Stimulated activated CD4-positive, alpha-beta T cell treated with anti-CD3 and anti-CD28 coated beads, TNF-alpha, amount 100 ng/mL, for 1 hour (primary cell): ENCODE measurements around the gene CUL3.
"Not testable (repeated sequence)": the region's sequence is repeated elsewhere in the genome, so short reads cannot be mapped to it uniquely, and the experiment has no call there.

ENCODE experiments used
- DNase-seq, 3 donors: peaks; one replicate each; pipeline ENCODE4 v3.0.0-alpha.2; 2020; ENCODE audit warnings: low read depth in 3 of 3, low spot score in 1 of 3

Gene CUL3

GRCh38 chr2:224545884-224546644, 39.1 kb downstream of the CUL3 start:
- no peak for DNase-seq

DNA sequence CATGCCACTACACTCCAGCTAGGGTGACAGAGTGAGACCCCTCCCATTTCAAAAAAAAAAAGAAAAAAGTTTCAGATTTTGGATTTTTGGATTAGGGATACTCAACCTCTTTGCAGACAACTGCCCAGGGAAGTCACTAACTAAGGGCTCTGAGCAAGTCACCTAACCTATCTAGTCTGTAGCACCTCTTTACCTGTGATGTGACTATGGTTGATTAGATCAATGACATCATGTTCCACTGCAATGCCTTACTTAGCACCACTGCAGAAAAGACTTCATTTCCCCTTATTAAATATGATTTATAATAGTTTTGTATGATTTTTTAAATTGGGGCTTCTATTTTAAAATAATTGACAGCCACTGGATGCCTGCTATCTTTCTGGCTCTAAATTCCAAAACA, 41.2 kb downstream of the CUL3 start:
- DNase-seq = no peak

DNA sequence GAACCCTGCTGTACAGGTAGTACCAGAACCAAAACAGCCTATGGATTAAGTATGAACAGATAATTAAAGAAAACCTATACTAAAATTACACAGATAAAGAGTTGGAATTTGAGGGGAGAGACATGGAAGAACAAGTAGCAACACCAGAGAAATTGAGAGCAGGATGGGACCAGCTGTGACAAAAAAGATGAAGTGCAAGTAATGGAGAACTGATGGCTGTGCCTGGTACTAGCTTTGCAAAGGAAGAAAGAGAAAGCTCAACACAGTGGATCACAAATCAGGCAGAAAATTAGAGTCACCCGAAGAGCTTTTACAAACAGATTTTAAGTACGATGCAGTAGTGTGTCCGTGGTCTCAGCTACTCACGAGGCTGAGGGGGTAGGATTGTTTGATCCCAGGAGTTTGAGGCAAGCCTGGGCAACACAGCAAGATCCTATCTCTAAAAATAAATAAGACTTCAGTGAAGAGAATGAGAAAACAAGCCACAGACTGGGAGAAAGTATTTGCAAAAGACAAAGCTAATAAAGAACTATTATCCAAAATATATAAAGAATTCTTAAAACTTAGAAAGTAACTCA, 46.5 kb downstream of the CUL3 start:
- no peak for DNase-seq

DNA sequence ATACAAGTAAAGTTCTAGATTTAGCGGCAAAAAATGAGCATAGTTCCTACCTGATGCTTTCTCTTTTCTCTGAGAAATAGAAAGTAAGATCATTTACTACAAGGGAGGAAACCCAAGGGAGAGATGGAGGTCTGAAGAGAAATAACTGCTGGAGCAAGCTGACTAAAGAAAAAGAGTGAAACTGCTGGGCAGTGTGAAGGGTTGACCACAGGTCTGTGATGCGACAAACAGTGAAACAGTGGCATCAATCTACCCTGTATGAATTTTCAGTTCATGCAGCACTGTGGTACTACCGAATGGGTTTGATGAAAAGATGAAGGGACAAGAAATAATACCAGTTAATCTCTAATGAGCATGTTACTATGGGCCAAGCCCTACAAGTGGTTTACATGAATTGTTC, 52.2 kb downstream of the CUL3 start:
- DNase-seq = no peak

- no peak for DNase-seq
Measured at GRCh38 chr2:224532441-224532840, 52.7 kb downstream of the CUL3 start.

DNA sequence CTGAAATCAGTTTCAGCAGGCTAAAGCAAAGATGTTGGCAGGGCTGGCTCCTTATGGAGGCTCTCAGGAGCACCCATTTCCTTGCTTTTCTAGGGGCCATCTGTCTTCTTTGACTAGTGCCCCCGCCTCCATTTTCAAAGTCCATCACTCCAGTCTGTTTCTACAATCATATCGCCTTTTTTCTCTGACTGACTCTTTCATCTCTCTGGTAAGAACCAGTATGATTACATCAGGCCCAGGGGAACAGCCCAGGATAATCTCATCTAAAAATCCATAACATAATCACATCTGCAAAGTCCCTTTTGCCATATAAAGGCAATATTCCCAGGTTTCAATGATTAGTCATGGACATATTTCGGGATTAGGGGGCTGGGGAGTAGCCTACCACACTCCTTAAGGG, 57.0 kb downstream of the CUL3 start:
- DNase-seq = no peak

GRCh38 chr2:224525774-224526173, 59.4 kb downstream of the CUL3 start:
- DNase-seq = no peak

DNA sequence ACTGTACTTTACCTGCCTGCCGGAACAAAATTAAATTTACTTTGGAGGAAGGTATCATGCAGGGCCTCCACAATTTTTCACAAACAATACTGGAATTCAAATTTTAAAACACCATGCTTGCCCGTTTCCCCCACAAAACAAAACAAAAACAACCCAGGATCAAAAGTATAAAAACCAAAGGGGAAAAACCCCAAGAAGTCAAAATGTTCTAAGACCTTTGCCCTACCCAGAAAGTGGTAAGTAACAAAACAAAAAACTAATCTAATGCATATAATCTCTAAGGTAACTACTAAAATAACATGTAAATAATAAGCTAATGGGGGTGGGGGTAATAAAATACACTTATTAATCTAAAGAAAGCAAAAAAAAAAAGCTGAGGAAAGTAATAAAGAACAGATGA, 60.5 kb downstream of the CUL3 start:
- DNase-seq = no peak

GRCh38 chr2:224523626-224524577, 61.3 kb downstream of the CUL3 start:
- DNase-seq = no peak

DNA sequence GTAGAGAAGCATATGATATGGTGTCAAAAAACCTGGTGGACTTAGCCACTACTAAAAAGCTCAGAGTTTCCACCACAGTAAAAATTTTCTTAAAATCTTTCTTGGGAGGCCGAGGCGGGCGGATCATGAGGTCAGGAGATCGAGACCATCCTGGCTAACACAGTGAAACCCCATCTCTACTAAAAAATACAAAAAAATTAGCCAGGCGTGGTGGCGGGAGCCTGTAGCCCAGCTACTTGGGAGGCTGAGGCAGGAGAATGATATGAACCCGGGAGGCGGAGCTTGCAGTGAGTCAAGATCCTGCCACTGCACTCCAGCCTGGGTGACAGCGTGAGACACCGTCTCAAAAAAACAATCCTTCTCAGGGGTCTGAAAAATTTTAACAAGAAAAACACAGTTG, 62.7 kb downstream of the CUL3 start:
- DNase-seq = not testable (repeated sequence)

DNA sequence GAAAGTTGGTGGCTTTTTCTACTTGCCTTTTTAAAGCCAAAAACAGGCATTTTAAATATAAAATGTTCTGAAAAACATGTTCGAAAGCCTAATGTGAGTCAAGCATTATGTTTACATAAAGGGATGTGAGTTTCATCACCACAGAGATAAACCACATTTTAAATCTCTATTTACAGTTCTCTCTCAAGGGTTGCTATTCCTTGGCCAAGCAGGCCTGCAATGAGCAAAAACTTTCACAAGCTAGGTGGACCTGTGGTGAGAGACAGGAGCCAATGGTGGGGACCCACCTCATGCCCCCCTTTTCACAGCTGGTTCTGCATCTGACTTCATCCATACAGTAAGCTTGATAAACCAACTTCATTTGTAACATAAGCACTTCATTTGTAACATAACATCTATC, 65.1 kb downstream of the CUL3 start:
- no peak for DNase-seq

DNA sequence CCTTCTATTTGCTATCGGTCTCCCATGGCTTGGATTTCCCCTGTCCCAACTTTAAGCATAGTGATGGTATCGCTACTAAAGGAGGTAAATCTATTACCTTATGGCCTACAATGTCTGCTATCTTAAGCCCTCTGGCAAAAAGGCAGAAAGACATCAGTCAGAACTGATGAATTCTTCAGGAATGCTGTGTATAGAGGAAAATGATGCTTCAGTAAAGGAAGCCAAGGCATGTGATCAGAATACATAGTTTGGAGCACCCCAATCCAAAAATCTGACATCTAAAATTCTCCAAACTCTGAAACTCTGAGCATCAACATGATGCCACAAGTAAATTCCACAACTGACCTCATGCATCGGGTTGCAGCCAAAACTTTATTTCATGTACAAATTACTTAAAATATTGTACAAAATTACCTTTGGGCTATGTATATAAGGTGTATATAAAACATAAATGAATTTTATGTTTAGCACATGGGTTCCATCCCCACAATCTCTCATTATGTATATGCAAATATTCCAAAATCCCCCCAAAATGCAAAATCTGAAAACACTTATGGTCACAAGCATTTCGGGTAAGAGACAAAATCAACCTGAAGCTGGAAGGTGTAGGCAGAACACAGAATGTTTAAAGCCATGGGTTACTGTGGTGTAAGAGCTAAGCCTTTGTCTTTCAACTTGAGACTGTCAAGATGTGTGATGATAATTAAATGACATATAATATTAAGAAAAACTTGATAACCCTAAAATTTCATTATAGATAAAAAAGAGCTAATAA, 66.2 kb downstream of the CUL3 start:
- no peak for DNase-seq

- no peak for DNase-seq
Measured at GRCh38 chr2:224517963-224518362, 67.2 kb downstream of the CUL3 start.

- DNase-seq = not testable (repeated sequence)
Measured at GRCh38 chr2:224516393-224516792, 68.8 kb downstream of the CUL3 start.

- DNase-seq = no peak
Measured at GRCh38 chr2:224513991-224514390, 71.2 kb downstream of the CUL3 start.

DNA sequence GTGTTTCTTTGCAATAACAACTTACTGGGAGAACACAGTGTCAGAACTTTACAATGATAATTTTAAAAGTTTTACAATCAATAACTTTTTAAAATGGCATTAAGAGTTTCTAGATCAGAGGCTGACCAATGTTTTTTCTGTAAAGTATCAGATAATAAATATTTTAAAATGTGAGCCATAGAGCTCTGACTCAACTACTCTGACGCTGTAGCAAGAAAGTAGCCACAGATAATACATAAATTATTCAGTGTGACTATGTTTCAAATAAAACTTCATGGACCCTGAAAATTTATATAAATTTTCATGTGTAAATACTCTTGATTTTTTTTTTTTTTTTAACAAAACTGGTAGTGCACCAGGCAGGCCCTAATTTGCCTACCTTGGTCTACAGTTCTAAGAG, 77.4 kb downstream of the CUL3 start:
- no peak for DNase-seq

DNA sequence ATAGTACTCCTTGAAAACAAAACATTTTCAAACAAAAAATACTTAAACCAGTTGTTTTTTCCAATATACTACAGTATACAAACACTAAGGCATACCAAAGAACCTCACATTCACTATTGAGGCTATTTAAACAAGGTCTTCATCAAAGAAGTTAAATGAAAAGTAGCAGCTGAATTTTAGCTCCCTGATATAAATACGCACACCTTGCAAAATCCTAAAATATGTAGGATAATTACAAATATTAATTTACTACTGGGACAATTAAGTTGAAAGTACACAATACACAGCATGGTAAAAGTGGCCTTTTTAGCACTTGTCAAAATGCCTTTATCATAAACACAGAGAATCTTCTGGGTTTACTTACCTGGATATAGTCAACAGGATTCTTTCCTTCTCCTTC, 78.7 kb downstream of the CUL3 start:
- DNase-seq = no peak

DNA sequence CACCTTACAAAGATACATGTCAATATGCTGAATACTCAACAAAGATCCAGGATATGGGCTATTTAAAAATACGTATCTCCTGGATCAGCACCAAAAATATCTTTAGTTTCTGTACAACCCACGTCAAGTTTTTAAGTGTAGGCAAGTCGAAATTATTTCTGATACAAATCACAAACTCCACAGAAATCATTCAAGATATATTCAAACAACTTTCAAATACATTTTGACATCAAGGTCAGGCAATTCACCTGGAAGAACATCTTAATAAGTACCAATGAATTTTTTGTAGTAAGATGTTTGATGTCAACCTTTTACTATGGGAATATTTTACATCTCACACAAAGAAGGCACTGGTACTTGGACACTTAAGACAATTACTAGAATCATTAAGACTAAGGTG, 86.2 kb downstream of the CUL3 start:
- no peak for DNase-seq

DNA sequence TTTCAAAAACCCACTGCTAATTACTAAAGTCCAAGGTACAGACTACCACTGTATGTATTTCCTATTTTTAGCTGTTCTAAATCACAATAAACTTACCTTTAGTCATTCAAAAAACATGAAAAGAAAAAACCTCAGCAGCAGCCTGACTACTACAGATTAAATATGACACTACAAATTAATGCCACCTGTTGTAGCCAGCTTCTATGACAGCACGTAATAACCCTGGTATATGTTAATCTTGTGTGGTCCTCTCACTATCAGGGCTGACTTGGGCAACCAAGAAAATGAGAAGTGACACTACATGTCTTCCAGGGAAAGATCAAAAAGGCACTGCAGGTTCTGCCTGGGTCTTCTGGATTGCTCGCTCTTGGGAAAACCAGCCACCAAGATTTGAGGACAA, 92.6 kb downstream of the CUL3 start:
- DNase-seq = no peak

DNA sequence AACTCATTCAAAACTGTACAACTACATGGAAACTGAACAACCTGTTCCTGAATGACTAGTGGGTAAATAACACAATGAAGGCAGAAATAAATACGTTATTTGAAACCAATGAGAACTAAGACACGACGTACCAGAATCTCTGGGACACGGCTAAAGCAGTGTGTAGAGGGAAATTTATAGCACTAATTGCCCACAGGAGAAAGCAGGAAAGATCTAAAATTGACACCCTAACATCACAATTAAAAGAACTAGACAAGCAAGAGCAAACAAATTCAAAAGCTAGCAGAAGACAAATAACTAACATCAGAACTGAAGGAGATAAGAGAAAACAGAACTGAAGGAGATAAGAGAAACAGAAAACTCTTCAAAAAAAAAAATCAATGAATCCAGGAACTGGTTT, 97.2 kb downstream of the CUL3 start:
- DNase-seq = not testable (repeated sequence)
